Measurements from ENCODE around the gene FOXJ3.

DNA sequence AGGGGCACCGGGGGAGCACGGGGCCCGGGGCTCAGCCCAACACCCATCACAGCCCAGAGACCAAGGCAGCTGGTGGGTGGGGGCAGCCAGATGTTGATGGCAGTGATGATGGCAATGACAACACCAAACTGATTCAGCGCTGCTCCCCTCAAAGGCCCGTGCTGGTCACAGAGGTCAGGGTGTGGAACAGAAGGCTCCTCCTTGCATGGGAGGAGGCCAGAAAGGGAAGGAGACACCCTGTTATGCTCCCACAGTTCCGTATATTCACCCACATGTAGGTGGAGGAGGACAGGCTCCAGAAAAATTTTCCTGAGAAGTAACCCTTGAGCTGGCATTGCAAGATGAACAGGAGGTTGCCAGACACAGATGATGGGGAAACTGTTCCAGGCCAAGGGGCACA, 181.4 kb downstream of the FOXJ3 start:
- no peak for TF ChIP-seq POLR2A (IDR thresholded peaks at IDR 0.05)
- TF ChIP-seq, protein P1, sequence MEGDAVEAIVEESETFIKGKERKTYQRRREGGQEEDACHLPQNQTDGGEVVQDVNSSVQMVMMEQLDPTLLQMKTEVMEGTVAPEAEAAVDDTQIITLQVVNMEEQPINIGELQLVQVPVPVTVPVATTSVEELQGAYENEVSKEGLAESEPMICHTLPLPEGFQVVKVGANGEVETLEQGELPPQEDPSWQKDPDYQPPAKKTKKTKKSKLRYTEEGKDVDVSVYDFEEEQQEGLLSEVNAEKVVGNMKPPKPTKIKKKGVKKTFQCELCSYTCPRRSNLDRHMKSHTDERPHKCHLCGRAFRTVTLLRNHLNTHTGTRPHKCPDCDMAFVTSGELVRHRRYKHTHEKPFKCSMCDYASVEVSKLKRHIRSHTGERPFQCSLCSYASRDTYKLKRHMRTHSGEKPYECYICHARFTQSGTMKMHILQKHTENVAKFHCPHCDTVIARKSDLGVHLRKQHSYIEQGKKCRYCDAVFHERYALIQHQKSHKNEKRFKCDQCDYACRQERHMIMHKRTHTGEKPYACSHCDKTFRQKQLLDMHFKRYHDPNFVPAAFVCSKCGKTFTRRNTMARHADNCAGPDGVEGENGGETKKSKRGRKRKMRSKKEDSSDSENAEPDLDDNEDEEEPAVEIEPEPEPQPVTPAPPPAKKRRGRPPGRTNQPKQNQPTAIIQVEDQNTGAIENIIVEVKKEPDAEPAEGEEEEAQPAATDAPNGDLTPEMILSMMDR (IDR thresholded peaks at IDR 0.05): no peak

All from breast epithelium (tissue), 3 donors.